Effector memory CD4-positive, alpha-beta T cell (primary cell): ENCODE measurements around the gene PLXNB1.
"Not testable (repeated sequence)": the region's sequence is repeated elsewhere in the genome, so short reads cannot be mapped to it uniquely, and the experiment has no call there.

Source experiments
- DNase-seq, 3 donors: peaks; one replicate each; pipeline ENCODE4 v3.0.0-alpha.2; 2020
- H3K27ac ChIP-seq: 2 replicates; pipeline ENCODE4 v1.7.0; 2013; ENCODE audit warnings: mild to moderate bottlenecking, low read length, moderate library complexity; ENCODE audit not compliant: insufficient read depth, poor library complexity, severe bottlenecking
- H3K27me3 ChIP-seq: replicated peaks from 2 replicates; pipeline ENCODE4 v1.7.0; 2013; ENCODE audit warnings: mild to moderate bottlenecking, low read length; ENCODE audit not compliant: insufficient read depth, control insufficient read depth, poor library complexity, severe bottlenecking
- H3K36me3 ChIP-seq: 2 replicates; pipeline ENCODE4 v1.7.0; 2013; ENCODE audit warnings: mild to moderate bottlenecking, low read length, moderate library complexity; ENCODE audit not compliant: control insufficient read depth, insufficient read depth
- H3K4me1 ChIP-seq: 2 replicates; pipeline ENCODE4 v1.7.0; 2013; ENCODE audit warnings: low read length, mild to moderate bottlenecking; ENCODE audit not compliant: control insufficient read depth, insufficient read depth, poor library complexity, severe bottlenecking
- H3K4me3 ChIP-seq: 2 replicates; pipeline ENCODE4 v1.7.0; 2013; ENCODE audit warnings: low read length, low read depth, mild to moderate bottlenecking; ENCODE audit not compliant: insufficient read depth, poor library complexity, severe bottlenecking
- H3K9me3 ChIP-seq: 2 replicates; pipeline ENCODE4 v1.7.0; 2013; ENCODE audit warnings: mild to moderate bottlenecking, low read length, moderate library complexity; ENCODE audit not compliant: control insufficient read depth

The PLXNB1 gene

GRCh38 chr3:48405971-48406370 lies 23.9 kb downstream of the PLXNB1 start:
- Histone ChIP-seq H3K4me3 (no peak overlapping the region), H3K27me3 (no peaks in the 10 kb centered on the region), H3K27ac (no peak overlapping the region), H3K9me3 (no peaks in the 10 kb centered on the region), H3K36me3 (no peaks in the 10 kb centered on the region), H3K4me1 (no peaks in the 10 kb centered on the region)
- no peak for DNase-seq

GRCh38 chr3:48405343-48405881 lies 24.5 kb downstream of the PLXNB1 start:
- no peak for DNase-seq
- no peaks in the 10 kb centered on the region for H3K36me3 ChIP-seq
- H3K4me3 ChIP-seq: no peak overlapping the region
- H3K27me3 ChIP-seq: no peaks in the 10 kb centered on the region
- no peak overlapping the region for H3K27ac ChIP-seq
- H3K4me1 ChIP-seq: no peaks in the 10 kb centered on the region
- H3K9me3 ChIP-seq: no peaks in the 10 kb centered on the region

DNA sequence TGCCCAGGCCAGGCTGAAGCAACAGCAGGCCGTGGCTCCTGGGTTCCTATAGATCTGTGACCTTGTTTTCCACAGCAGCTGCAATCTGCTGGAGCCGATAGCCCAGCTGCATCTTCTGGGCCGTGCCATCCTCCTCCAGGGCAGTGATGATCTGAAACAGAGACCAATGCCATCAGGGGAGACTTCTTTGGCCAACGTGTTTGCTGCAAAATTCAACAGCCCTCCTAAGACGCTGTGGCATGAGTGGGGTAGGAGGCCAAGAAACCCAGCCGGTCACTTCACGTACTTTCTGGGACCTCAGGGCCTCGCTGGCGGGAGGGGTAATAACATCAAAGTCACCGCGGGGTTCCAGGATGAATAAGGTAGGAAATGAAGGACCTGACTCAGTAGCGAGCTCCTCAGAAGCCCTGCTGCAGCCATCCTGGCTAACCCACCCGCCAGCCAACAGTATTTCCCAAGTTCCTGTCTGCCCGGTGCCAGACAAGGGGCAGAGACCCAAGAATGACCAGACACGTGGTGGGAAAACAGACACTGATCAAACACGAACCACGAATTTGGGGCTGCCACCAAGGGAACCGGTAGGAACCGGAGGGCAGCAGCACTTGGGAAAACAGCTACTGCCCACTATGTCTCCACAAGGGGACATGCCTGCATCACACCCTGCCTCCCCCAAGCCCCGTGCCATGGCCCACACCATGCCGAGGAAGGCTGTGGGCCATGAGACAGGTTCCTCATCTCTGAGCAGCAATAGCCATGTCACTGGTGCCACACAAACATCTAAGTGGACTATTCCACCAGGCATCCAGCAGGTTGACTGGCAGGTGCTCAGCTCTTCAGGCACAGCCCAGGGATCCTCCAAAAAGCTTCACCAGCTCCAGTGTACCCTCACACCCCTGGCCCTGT lies 25.2 kb downstream of the PLXNB1 start:
- H3K27me3 ChIP-seq: no peaks in the 10 kb centered on the region
- no peak overlapping the region for H3K4me3 ChIP-seq
- no peak for DNase-seq
- no peaks in the 10 kb centered on the region for H3K4me1 ChIP-seq
- H3K27ac ChIP-seq: no peak overlapping the region
- H3K36me3 ChIP-seq: no peaks in the 10 kb centered on the region
- H3K9me3 ChIP-seq: no peaks in the 10 kb centered on the region

- H3K4me3 ChIP-seq: no peak overlapping the region
- DNase-seq: no peak
- no peaks in the 10 kb centered on the region for H3K27me3 ChIP-seq
- no peaks in the 10 kb centered on the region for H3K36me3 ChIP-seq
- H3K27ac ChIP-seq: no peak overlapping the region
- no peaks in the 10 kb centered on the region for H3K4me1 ChIP-seq
- no peaks in the 10 kb centered on the region for H3K9me3 ChIP-seq
Observed at GRCh38 chr3:48403533-48404439, 26.1 kb downstream of the PLXNB1 start.

GRCh38 chr3:48402907-48403306 lies 27.0 kb downstream of the PLXNB1 start:
- Histone ChIP-seq H3K27ac (no peak overlapping the region), H3K36me3 (no peaks in the 10 kb centered on the region), H3K4me1 (no peaks in the 10 kb centered on the region), H3K4me3 (no peak overlapping the region), H3K9me3 (no peaks in the 10 kb centered on the region), H3K27me3 (no peaks in the 10 kb centered on the region)
- no peak for DNase-seq

DNA sequence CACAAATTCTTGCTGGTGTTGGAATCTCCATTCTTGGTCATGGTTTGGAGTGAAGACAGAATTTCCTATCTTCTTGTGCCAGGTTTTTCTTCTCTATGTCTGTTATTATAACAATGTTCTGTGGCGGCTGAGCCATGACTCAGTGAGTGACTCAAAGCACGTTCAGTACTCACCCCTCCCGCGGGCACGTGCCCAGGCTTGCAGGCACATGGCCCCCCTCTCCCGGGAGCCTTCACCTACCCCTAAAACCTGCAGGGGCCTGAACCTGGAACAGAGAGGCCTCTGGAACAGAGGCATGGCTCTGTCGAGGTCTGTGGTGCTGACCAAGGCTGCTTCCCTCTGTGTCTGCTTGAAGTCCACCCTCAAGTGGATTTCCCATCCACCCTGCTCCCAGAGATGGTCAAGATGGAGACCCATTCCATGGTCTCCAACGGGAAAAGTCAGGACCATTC lies 27.6 kb downstream of the PLXNB1 start:
- Histone ChIP-seq H3K27ac (no peak overlapping the region), H3K4me1 (no peaks in the 10 kb centered on the region), H3K27me3 (no peaks in the 10 kb centered on the region), H3K4me3 (no peak overlapping the region), H3K36me3 (no peaks in the 10 kb centered on the region), H3K9me3 (no peaks in the 10 kb centered on the region)
- DNase-seq: no peak

DNA sequence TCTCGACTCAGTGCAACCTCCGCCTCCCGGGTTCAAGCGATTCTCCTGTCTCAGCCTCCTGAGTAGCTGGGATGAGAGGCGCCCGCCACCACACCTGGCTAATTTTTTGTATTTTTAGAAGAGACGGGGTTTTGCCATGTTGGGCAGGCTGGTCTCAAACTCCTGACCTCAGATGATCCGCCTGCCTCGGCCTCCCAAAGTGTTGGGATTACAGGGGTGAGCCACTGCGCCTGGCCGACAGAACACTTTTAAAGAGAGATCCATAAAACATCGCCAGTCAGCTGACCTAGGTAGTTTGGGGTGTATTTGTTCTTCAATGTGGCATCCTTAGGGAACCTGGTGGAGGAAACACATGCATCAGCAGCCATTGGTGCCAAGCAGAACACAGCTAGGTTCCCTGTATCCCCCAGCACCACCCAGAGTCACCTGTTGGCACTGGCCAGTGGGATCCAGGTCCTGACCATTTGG lies 28.4 kb downstream of the PLXNB1 start:
- not testable (repeated sequence) for H3K4me3 ChIP-seq, H3K4me1 ChIP-seq, H3K27me3 ChIP-seq, DNase-seq, H3K36me3 ChIP-seq, H3K9me3 ChIP-seq, H3K27ac ChIP-seq

DNA sequence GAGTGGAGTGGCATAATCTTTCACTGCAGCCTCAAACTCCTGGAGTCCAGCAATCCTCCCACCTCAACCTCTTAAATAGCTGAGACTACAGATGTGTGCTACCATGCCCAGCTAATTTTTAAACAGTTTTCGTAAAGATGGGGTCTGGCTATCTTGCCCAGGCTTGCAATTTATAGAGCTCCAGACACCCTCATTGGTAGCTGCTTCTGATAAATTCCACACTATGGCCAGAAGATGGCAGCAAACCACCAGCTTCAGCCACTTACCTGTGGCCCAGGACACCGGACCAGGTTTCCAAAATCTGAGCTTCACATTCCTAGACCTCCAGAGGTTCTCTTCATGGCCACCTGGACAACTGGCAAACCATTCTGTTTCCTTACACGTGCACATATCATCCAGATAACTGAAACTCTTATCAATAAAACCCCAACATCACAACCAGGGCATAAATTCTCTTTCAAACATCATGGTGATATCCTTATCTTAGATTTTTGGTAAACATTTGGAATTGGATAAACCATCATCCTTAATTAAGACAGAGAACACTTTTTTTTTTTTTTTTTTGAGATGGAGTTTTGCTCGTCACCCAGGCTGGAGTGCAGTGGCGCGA lies 29.0 kb downstream of the PLXNB1 start:
- Histone ChIP-seq H3K4me3 (no peak overlapping the region), H3K27me3 (no peaks in the 10 kb centered on the region), H3K36me3 (no peaks in the 10 kb centered on the region), H3K27ac (no peak overlapping the region), H3K4me1 (no peaks in the 10 kb centered on the region), H3K9me3 (no peaks in the 10 kb centered on the region)
- DNase-seq: peak; percentile 40 to 64 (median 48)

GRCh38 chr3:48399387-48400172 lies 30.3 kb downstream of the PLXNB1 start:
- Histone ChIP-seq H3K9me3 (no peaks in the 10 kb centered on the region), H3K4me1 (no peaks in the 10 kb centered on the region), H3K36me3 (no peaks in the 10 kb centered on the region), H3K27ac (no peak overlapping the region), H3K27me3 (no peaks in the 10 kb centered on the region), H3K4me3 (no peak overlapping the region)
- DNase-seq: no peak
